Vein endothelial cell (primary cell): ENCODE data around the gene PCDHB10. TPM values are rescaled to one million over a fixed set of nuclear protein-coding genes. Genes with fewer than 3 reads are reported as not detected.

Source experiments
- total RNA-seq: library from RNA; depleted of rRNA; stranded (reverse); fragments of >200 nt; gene quantifications from 2 replicates; pipeline ENCODE4 v1.2.3, GENCODE V29; 2012

Gene PCDHB10
- 1.1 and 1.3 TPM in 2 replicates for total RNA-seq

GRCh38 chr5:141192110-141192725 is at the start of gene PCDHB10:
Gene PCDHB10, plus strand, starts transcription at chr5:141192353. Its CDS starts 200 bp downstream, at chr5:141192553.

GRCh38 chr5:141149812-141150211 is 42.3 kb upstream of the PCDHB10 start, which contains the start of gene PCDHB6:
Gene PCDHB6, plus strand, starts transcription at chr5:141150057. Its CDS starts 201 bp downstream, at chr5:141150258.

GRCh38 chr5:141172381-141173204 is 19.6 kb upstream of the PCDHB10 start, which contains the start of gene PCDHB7:
Gene PCDHB7, plus strand, starts transcription at chr5:141172644. Its CDS starts 192 bp downstream, at chr5:141172836.

GRCh38 chr5:141177577-141178191 is 14.5 kb upstream of the PCDHB10 start, which contains the start of gene PCDHB8:
Gene PCDHB8, plus strand, starts transcription at chr5:141177790. Its CDS starts 245 bp downstream, at chr5:141178035.

GRCh38 chr5:141182248-141182647 is 9.9 kb upstream of the PCDHB10 start, which contains the start of gene PCDHB16:
Gene PCDHB16, plus strand, starts transcription at chr5:141182387. Its CDS starts 173 bp downstream, at chr5:141182560.

GRCh38 chr5:141186897-141187512 is 5.1 kb upstream of the PCDHB10 start, which contains the start of gene PCDHB9:
Gene PCDHB9, plus strand, starts transcription at chr5:141187161. Its CDS starts 158 bp downstream, at chr5:141187319.

GRCh38 chr5:141199359-141200235 is 7.4 kb downstream of the PCDHB10 start, which contains the start of gene PCDHB11:
Gene PCDHB11, plus strand, starts transcription at chr5:141199627. Its CDS starts 148 bp downstream, at chr5:141199775.

GRCh38 chr5:141208478-141208877 is 16.3 kb downstream of the PCDHB10 start, which contains the start of gene PCDHB12:
Gene PCDHB12, plus strand, starts transcription at chr5:141208719. Its CDS starts 189 bp downstream, at chr5:141208908.

GRCh38 chr5:141213656-141214339 is 21.6 kb downstream of the PCDHB10 start, which contains the start of gene PCDHB13:
Gene PCDHB13, plus strand, starts transcription at chr5:141213919. Its CDS starts 205 bp downstream, at chr5:141214124.

GRCh38 chr5:141223112-141223783 is 31.1 kb downstream of the PCDHB10 start, which contains the start of gene PCDHB14:
Gene PCDHB14, plus strand, starts transcription at chr5:141223343. Its CDS starts 163 bp downstream, at chr5:141223506.

Other genes with a start within 250 kb of the PCDHB10 start
- gene PCDHAC2, start 225.9 kb upstream of the PCDHB10 start, total RNA-seq = 0.33 and 1.9 TPM in 2 replicates
- not detected in 2 replicates for gene PCDHB1, start 141.0 kb upstream of the PCDHB10 start, total RNA-seq
- 1.6 and 2.0 TPM in 2 replicates for gene PCDHB2, start 97.7 kb upstream of the PCDHB10 start, total RNA-seq
- gene PCDHB3, start 91.9 kb upstream of the PCDHB10 start, total RNA-seq = 0.57 and 0.65 TPM in 2 replicates
- 0.19 and 0.33 TPM in 2 replicates for gene PCDHB4, start 70.5 kb upstream of the PCDHB10 start, total RNA-seq
- 0.98 and 1.3 TPM in 2 replicates for gene PCDHB5, start 57.1 kb upstream of the PCDHB10 start, total RNA-seq
- under 0.01 and 0.19 TPM in 2 replicates for gene PCDHB6, start 42.3 kb upstream of the PCDHB10 start, total RNA-seq
- gene PCDHB7, start 19.7 kb upstream of the PCDHB10 start, total RNA-seq = 0.57 and 0.98 TPM in 2 replicates
- 0.29 and 1.3 TPM in 2 replicates for gene PCDHB8, start 14.6 kb upstream of the PCDHB10 start, total RNA-seq
- gene PCDHB16, start 10.0 kb upstream of the PCDHB10 start, total RNA-seq = 0.65 and 0.86 TPM in 2 replicates
- 0.38 and 0.65 TPM in 2 replicates for gene PCDHB9, start 5.2 kb upstream of the PCDHB10 start, total RNA-seq
- gene PCDHB11, start 7.3 kb downstream of the PCDHB10 start, total RNA-seq = 0.57 and 0.65 TPM in 2 replicates
- 0.76 and 0.98 TPM in 2 replicates for gene PCDHB12, start 16.4 kb downstream of the PCDHB10 start, total RNA-seq
- gene PCDHB13, start 21.6 kb downstream of the PCDHB10 start, total RNA-seq = 1.3 and 2.6 TPM in 2 replicates
- gene PCDHB14, start 31.0 kb downstream of the PCDHB10 start, total RNA-seq = 0.98 and 1.2 TPM in 2 replicates
- 0.98 and 1.1 TPM in 2 replicates for gene PCDHB15, start 53.0 kb downstream of the PCDHB10 start, total RNA-seq
- gene SLC25A2, start 111.7 kb downstream of the PCDHB10 start, total RNA-seq = 0.48 TPM in 1 of 2 replicates, not detected in the other
- gene TAF7, start 128.4 kb downstream of the PCDHB10 start, total RNA-seq = 46.4 and 51.5 TPM in 2 replicates
- 0.65 and 0.67 TPM in 2 replicates for gene PCDHGA1, start 138.2 kb downstream of the PCDHB10 start, total RNA-seq
- gene PCDHGA2, start 146.4 kb downstream of the PCDHB10 start, total RNA-seq = 1.6 and 2.9 TPM in 2 replicates
- gene PCDHGA3, start 151.5 kb downstream of the PCDHB10 start, total RNA-seq = 0.86 and 1.3 TPM in 2 replicates
- gene PCDHGB1, start 157.7 kb downstream of the PCDHB10 start, total RNA-seq = 0.96 and 2.3 TPM in 2 replicates
- 6.3 and 9.1 TPM in 2 replicates for gene PCDHGA4, start 162.7 kb downstream of the PCDHB10 start, total RNA-seq
- 3.2 and 4.6 TPM in 2 replicates for gene PCDHGB2, start 167.6 kb downstream of the PCDHB10 start, total RNA-seq
- 1.5 and 1.6 TPM in 2 replicates for gene PCDHGA5, start 171.8 kb downstream of the PCDHB10 start, total RNA-seq
- 6.5 and 8.8 TPM in 2 replicates for gene PCDHGB3, start 177.9 kb downstream of the PCDHB10 start, total RNA-seq
- 6.0 and 7.2 TPM in 2 replicates for gene PCDHGA6, start 181.5 kb downstream of the PCDHB10 start, total RNA-seq
- 3.0 and 4.6 TPM in 2 replicates for gene PCDHGA7, start 190.4 kb downstream of the PCDHB10 start, total RNA-seq
- 15.0 and 15.2 TPM in 2 replicates for gene PCDHGB4, start 195.3 kb downstream of the PCDHB10 start, total RNA-seq
- 2.0 and 2.9 TPM in 2 replicates for gene PCDHGA8, start 200.3 kb downstream of the PCDHB10 start, total RNA-seq
- gene PCDHGB5, start 205.6 kb downstream of the PCDHB10 start, total RNA-seq = 22.4 and 26.1 TPM in 2 replicates
- gene PCDHGA9, start 210.4 kb downstream of the PCDHB10 start, total RNA-seq = 5.6 and 6.1 TPM in 2 replicates
- 4.3 and 6.2 TPM in 2 replicates for gene PCDHGB6, start 215.7 kb downstream of the PCDHB10 start, total RNA-seq
- gene PCDHGA10, start 220.6 kb downstream of the PCDHB10 start, total RNA-seq = 8.8 and 9.6 TPM in 2 replicates
- gene PCDHGB7, start 225.3 kb downstream of the PCDHB10 start, total RNA-seq = 10.9 and 15.7 TPM in 2 replicates
- 11.4 and 12.4 TPM in 2 replicates for gene PCDHGA11, start 228.7 kb downstream of the PCDHB10 start, total RNA-seq
- 6.9 and 12.0 TPM in 2 replicates for gene PCDHGA12, start 238.2 kb downstream of the PCDHB10 start, total RNA-seq